Stimulated activated CD8-positive, alpha-beta memory T cell treated with anti-CD3 and anti-CD28 coated beads, Interleukin-4, amount 100 ng/mL, for 48 hours (primary cell): Measurements from ENCODE around the gene RBM46.
A peak's percentile ranks its signal among the peaks of the same experiment; 100 is the strongest.

Experiments
- DNase-seq: peaks from one replicate; pipeline ENCODE4 v3.0.0-alpha.2; 2020

Gene RBM46

GRCh38 chr4:154781126-154781982, at the start of gene RBM46:
Gene RBM46, plus strand, starts transcription at chr4:154781272. Its CDS starts 15,481 bp downstream, at chr4:154796753.
- no peak for DNase-seq

- DNase-seq = no peak
These were observed 49.3 kb upstream of the RBM46 start for GRCh38 chr4:154731756-154732155.

GRCh38 chr4:154732669-154733068, 48.4 kb upstream of the RBM46 start:
- no peak for DNase-seq

- no peak for DNase-seq
These were observed 44.3 kb upstream of the RBM46 start for GRCh38 chr4:154736770-154737169.

GRCh38 chr4:154738426-154738825, 42.6 kb upstream of the RBM46 start:
- DNase-seq = no peak

- DNase-seq = no peak
These were observed 42.0 kb upstream of the RBM46 start for GRCh38 chr4:154739111-154739510.

GRCh38 chr4:154740462-154740861, 40.6 kb upstream of the RBM46 start:
- DNase-seq = no peak

GRCh38 chr4:154741131-154741665, 39.9 kb upstream of the RBM46 start:
- no peak for DNase-seq

GRCh38 chr4:154741922-154742850, 38.9 kb upstream of the RBM46 start:
- no peak for DNase-seq

- peak; percentile 47 for DNase-seq
These were observed 37.3 kb upstream of the RBM46 start, which contains the start of gene LRAT for GRCh38 chr4:154743683-154744340. Gene LRAT, plus strand, starts transcription at chr4:154744000. Its CDS starts 327 bp downstream, at chr4:154744327.

- DNase-seq = no peak
These were observed 36.6 kb upstream of the RBM46 start for GRCh38 chr4:154744341-154744926.

- no peak for DNase-seq
These were observed 23.4 kb upstream of the RBM46 start for GRCh38 chr4:154757713-154758112.

GRCh38 chr4:154760895-154761294, 20.2 kb upstream of the RBM46 start:
- no peak for DNase-seq

- no peak for DNase-seq
These were observed 2.8 kb upstream of the RBM46 start for GRCh38 chr4:154778264-154778663.

GRCh38 chr4:154779362-154779947, 1.6 kb upstream of the RBM46 start:
- no peak for DNase-seq

- no peak for DNase-seq
These were observed 866 bp downstream of the RBM46 start for GRCh38 chr4:154781983-154782293.

GRCh38 chr4:154807042-154807630, 26.1 kb downstream of the RBM46 start:
- no peak for DNase-seq

- DNase-seq = no peak
These were observed 37.2 kb downstream of the RBM46 start for GRCh38 chr4:154818230-154818629.

- DNase-seq = no peak
These were observed 41.7 kb downstream of the RBM46 start for GRCh38 chr4:154822775-154823174.

GRCh38 chr4:154836030-154836429, 55.0 kb downstream of the RBM46 start:
- DNase-seq = no peak

GRCh38 chr4:154836513-154836912, 55.4 kb downstream of the RBM46 start:
- DNase-seq = no peak

GRCh38 chr4:154838155-154838554, 57.1 kb downstream of the RBM46 start:
- no peak for DNase-seq
